H9 (cell line): ENCODE results near the gene SNCB. TPM values are rescaled to one million over a fixed set of nuclear protein-coding genes. Genes with fewer than 3 reads are reported as not detected.

Source experiments
- DNase-seq: peaks from one replicate; pipeline ENCODE4 v3.0.0-alpha.2; 2017
- H2AFZ ChIP-seq: one replicate; pipeline ENCODE4 v1.6.1; 2013; ENCODE audit warnings: mild to moderate bottlenecking, low read length, control low read depth, moderate library complexity
- H2AK5ac ChIP-seq: 2 replicates; pipeline ENCODE4 v1.6.1; 2013; ENCODE audit warnings: low read length, control low read depth, mixed read lengths; ENCODE audit not compliant: insufficient read length
- H2BK120ac ChIP-seq: one replicate; pipeline ENCODE4 v1.6.1; 2013; ENCODE audit warnings: low read depth, mild to moderate bottlenecking, low read length, control low read depth, inconsistent platforms; ENCODE audit not compliant: poor library complexity, severe bottlenecking
- H2BK12ac ChIP-seq: 2 replicates; pipeline ENCODE4 v1.6.1; 2013; ENCODE audit warnings: low read length, control low read depth, mixed read lengths, low read depth; ENCODE audit not compliant: insufficient read length
- H2BK15ac ChIP-seq: 2 replicates; pipeline ENCODE4 v1.6.1; 2013; ENCODE audit warnings: low read depth, low read length, control low read depth
- H2BK20ac ChIP-seq: one replicate; pipeline ENCODE4 v1.6.1; 2013; ENCODE audit warnings: low read depth, mild to moderate bottlenecking, low read length, control low read depth, inconsistent platforms; ENCODE audit not compliant: poor library complexity, severe bottlenecking
- H2BK5ac ChIP-seq: 2 replicates; pipeline ENCODE4 v1.6.1; 2013; ENCODE audit warnings: low read length, control low read depth, mixed read lengths; ENCODE audit not compliant: insufficient read length
- H3K14ac ChIP-seq: 2 replicates; pipeline ENCODE4 v1.6.1; 2013; ENCODE audit warnings: low read length, control low read depth; ENCODE audit not compliant: insufficient read depth
- H3K18ac ChIP-seq: 2 replicates; pipeline ENCODE4 v1.6.1; 2013; ENCODE audit warnings: low read depth, mild to moderate bottlenecking, mixed read lengths, low read length, control low read depth; ENCODE audit not compliant: insufficient read length
- H3K23ac ChIP-seq: 2 replicates; pipeline ENCODE4 v1.6.1; 2013; ENCODE audit warnings: low read length, control low read depth, mixed read lengths, low read depth; ENCODE audit not compliant: insufficient read length
- H3K23me2 ChIP-seq: 2 replicates; pipeline ENCODE4 v1.6.1; 2013; ENCODE audit warnings: low read depth, mild to moderate bottlenecking, mixed read lengths, low read length, control low read depth; ENCODE audit not compliant: insufficient read length, poor library complexity, severe bottlenecking
- H3K27ac ChIP-seq: 2 replicates; pipeline ENCODE4 v1.5.1; 2013; ENCODE audit warnings: low read length, control low read depth, mixed read lengths, low read depth; ENCODE audit not compliant: insufficient read length
- H3K27me3 ChIP-seq: 2 replicates; pipeline ENCODE4 v1.6.1; 2013; ENCODE audit warnings: low read length, control low read depth, inconsistent platforms; ENCODE audit not compliant: insufficient read depth
- H3K4ac ChIP-seq: 2 replicates; pipeline ENCODE4 v1.6.1; 2013; ENCODE audit warnings: low read depth, mild to moderate bottlenecking, control low read depth, inconsistent platforms, low read length, moderate library complexity
- H3K4me1 ChIP-seq: 2 replicates; pipeline ENCODE4 v1.6.1; 2013; ENCODE audit warnings: low read length, control low read depth, inconsistent platforms; ENCODE audit not compliant: insufficient read depth
- H3K4me2 ChIP-seq: 2 replicates; pipeline ENCODE4 v1.6.1; 2013; ENCODE audit warnings: low read length, control low read depth, mixed read lengths; ENCODE audit not compliant: insufficient read length, insufficient read depth
- H3K56ac ChIP-seq: 2 replicates; pipeline ENCODE4 v1.6.1; 2013; ENCODE audit warnings: low read depth, mild to moderate bottlenecking, mixed read lengths, low read length, control low read depth; ENCODE audit not compliant: insufficient read length
- H3K79me1 ChIP-seq: 2 replicates; pipeline ENCODE4 v1.6.1; 2013; ENCODE audit warnings: low read depth, mild to moderate bottlenecking, moderate library complexity, low read length, control low read depth, inconsistent platforms; ENCODE audit not compliant: insufficient read depth, poor library complexity, severe bottlenecking
- H3K79me2 ChIP-seq: 2 replicates; pipeline ENCODE4 v1.6.1; 2013; ENCODE audit warnings: low read length, control low read depth, inconsistent platforms; ENCODE audit not compliant: insufficient read depth
- H3K9ac ChIP-seq: 2 replicates; pipeline ENCODE4 v1.6.1; 2013; ENCODE audit warnings: low read length, control low read depth, mixed read lengths; ENCODE audit not compliant: insufficient read length; ENCODE audit errors: extremely low read depth
- H3K9me3 ChIP-seq: one replicate; pipeline ENCODE4 v1.6.1; 2013; ENCODE audit warnings: low read depth, low read length, inconsistent platforms; ENCODE audit not compliant: control insufficient read depth
- H3T11ph ChIP-seq: one replicate; pipeline ENCODE4 v1.6.1; 2013; ENCODE audit warnings: mild to moderate bottlenecking, low read length, control low read depth, inconsistent platforms
- H4K20me1 ChIP-seq: one replicate; pipeline ENCODE4 v1.6.1; 2013; ENCODE audit not compliant: control insufficient read depth, insufficient read length, insufficient read depth
- H4K5ac ChIP-seq: 2 replicates; pipeline ENCODE4 v1.6.1; 2013; ENCODE audit warnings: low read depth, mild to moderate bottlenecking, mixed read lengths, low read length, control low read depth; ENCODE audit not compliant: insufficient read length
- H4K8ac ChIP-seq: replicated peaks from 2 replicates; pipeline ENCODE4 v1.6.1; 2013; ENCODE audit warnings: low read length, control low read depth, mixed read lengths, low read depth; ENCODE audit not compliant: insufficient read length
- H4K91ac ChIP-seq: 2 replicates; pipeline ENCODE4 v1.6.1; 2013; ENCODE audit warnings: low read depth, mild to moderate bottlenecking, moderate library complexity, mixed read lengths, low read length, control low read depth; ENCODE audit not compliant: insufficient read length
- H3K27ac Mint-ChIP-seq, 3 experiments: 2 replicates in 2 of 3; 3 replicates in 1 of 3; pipeline ENCODE4 v1.8.0; 2020 to 2021; ENCODE audit warnings: mixed read lengths in 3 of 3, mild to moderate bottlenecking in 1 of 3, moderate library complexity in 1 of 3
- H3K27me3 Mint-ChIP-seq: 2 replicates; pipeline ENCODE4 v1.8.0; 2021; ENCODE audit warnings: low read depth, mild to moderate bottlenecking, moderate library complexity, mixed read lengths
- H3K36me3 Mint-ChIP-seq, 3 experiments: 2 replicates in 2 of 3; 3 replicates in 1 of 3; pipeline ENCODE4 v1.8.0; 2020 to 2021; ENCODE audit warnings: low read depth in 3 of 3, mixed read lengths in 3 of 3; ENCODE audit not compliant: insufficient read depth in 1 of 3
- H3K4me1 Mint-ChIP-seq, 2 experiments: 2 replicates each; pipeline ENCODE4 v1.8.0; 2020; ENCODE audit warnings: mixed read lengths in 2 of 2
- H3K4me3 Mint-ChIP-seq, 2 experiments: 2 replicates in 1 of 2; 3 replicates in 1 of 2; pipeline ENCODE4 v1.8.0; 2020 to 2021; ENCODE audit warnings: mild to moderate bottlenecking in 2 of 2, mixed read lengths in 2 of 2, moderate library complexity in 1 of 2
- H3K9me3 Mint-ChIP-seq, 2 experiments: 2 replicates in 1 of 2; 3 replicates in 1 of 2; pipeline ENCODE4 v1.8.0; 2020; ENCODE audit warnings: mild to moderate bottlenecking in 2 of 2, mixed read lengths in 2 of 2, moderate library complexity in 1 of 2
- CTCF ChIP-seq: fragments of 200-600 bp; sonication (generic); conservative IDR thresholded peaks from 3 replicates; pipeline ENCODE4 v1.8.0; 2021; ENCODE audit warnings: antibody characterized with exemption, mild to moderate bottlenecking
- WGBS: extraction: QIAGEN DNeasy Blood & Tissue Kit; methylation state at CpG from one replicate; pipeline ENCODE4 v1.1.7; 2013; ENCODE audit warnings: missing lambda C conversion rate, low lambda C conversion rate, mixed read lengths; ENCODE audit not compliant: insufficient read length; ENCODE audit errors: extremely low coverage; 5-methylcytosine and 5-hydroxymethylcytosine counted together
- total RNA-seq: library from RNA; stranded (reverse); gene quantifications from 2 replicates; pipeline ENCODE4 v1.2.1, GENCODE V29; 2021

Gene SNCB
- total RNA-seq, 1 experiment from 2014 or later, result 3.5 TPM

DNA sequence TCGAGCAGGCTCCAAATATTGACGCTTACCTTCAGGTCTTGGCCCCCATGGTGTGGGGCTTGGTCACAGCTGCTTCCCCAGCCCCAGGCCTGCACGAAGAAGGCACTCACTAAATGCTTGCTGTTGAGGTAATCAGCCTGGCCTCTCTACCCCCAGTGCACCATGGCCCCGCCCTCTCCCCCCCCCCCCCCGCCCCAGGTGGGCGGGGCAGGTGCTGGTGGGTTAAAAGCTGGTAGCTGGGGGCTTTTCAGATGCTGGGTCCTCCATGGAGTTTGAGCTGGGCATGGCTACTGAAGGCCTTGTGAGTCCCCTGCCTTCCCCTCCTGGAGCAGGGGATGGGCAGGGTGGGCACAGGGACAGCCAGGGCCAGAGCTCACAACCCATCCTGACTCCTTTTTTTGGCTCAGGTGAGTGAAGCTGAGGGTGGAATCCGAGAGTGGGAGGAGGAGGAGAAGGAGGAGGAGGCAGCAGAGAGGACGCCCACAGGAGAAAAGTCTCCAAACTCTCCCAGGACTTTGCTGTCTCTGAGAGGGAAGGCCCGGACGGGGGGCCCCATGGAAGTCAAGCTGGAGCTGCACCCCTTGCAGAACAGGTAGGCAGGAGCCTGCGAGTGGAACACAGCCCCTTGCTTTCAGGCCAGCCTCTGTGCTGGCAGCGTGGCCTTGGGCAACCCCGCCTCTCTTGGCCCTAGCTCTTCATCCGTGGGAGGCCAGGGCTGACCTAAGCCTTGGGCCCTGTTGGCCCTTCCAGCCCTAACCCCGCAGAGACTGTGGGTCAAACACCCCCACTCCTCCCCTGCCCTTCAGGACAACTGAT is 12.5 kb upstream of the SNCB start:
- TF ChIP-seq CTCF, result no peak
- H3K27ac ChIP-seq, result no peak overlapping the region
- H4K20me1 ChIP-seq, result no peaks in the 10 kb centered on the region
- no peak overlapping the region for H3K27ac Mint-ChIP-seq
- peaks cover 0 to 2% (median 0%) of the 10 kb centered on the region in 3 experiments; a peak in 1 of 7 replicates for H3K36me3 Mint-ChIP-seq
- no peak overlapping the region for H2AFZ ChIP-seq
- H3K9me3 ChIP-seq, result no peaks in the 10 kb centered on the region
- H3K23me2 ChIP-seq, result peaks cover 5% of the 10 kb centered on the region
- H4K8ac ChIP-seq, result no peak overlapping the region
- peak; percentile 59 for DNase-seq
- no peak overlapping the region for H2BK20ac ChIP-seq
- peaks cover 11% of the 10 kb centered on the region for H3K27me3 Mint-ChIP-seq
- H2BK5ac ChIP-seq, result no peak overlapping the region
- peaks cover 41 to 61% of the 10 kb centered on the region in 2 experiments for H3K4me1 Mint-ChIP-seq
- H2BK15ac ChIP-seq, result no peak overlapping the region
- no peak overlapping the region for H3K4me2 ChIP-seq
- H3K4me1 ChIP-seq, result no peaks in the 10 kb centered on the region; the same call in 1 of the 2 replicates
- H3K4me3 Mint-ChIP-seq, result peak overlapping the region in 1 of 2 experiments; percentile 53; a peak in 2 of 5 replicates
- H3K14ac ChIP-seq, result no peak overlapping the region
- no peak overlapping the region for H2BK12ac ChIP-seq
- no peak overlapping the region for H4K91ac ChIP-seq
- no peak overlapping the region for H2AK5ac ChIP-seq
- peaks cover 0 to 3% of the 10 kb centered on the region in 2 experiments; a peak in 2 of 5 replicates for H3K9me3 Mint-ChIP-seq
- H3K9ac ChIP-seq, result no peak overlapping the region
- H3K56ac ChIP-seq, result no peak overlapping the region
- H3K79me1 ChIP-seq, result no peaks in the 10 kb centered on the region
- no peak overlapping the region for H3K4ac ChIP-seq
- H4K5ac ChIP-seq, result no peak overlapping the region
- WGBS, result no CpG with 5 or more reads among the region's 15 CpGs
- no peak overlapping the region for H3T11ph ChIP-seq
- no peaks in the 10 kb centered on the region for H3K79me2 ChIP-seq
- H3K18ac ChIP-seq, result no peak overlapping the region
- H3K23ac ChIP-seq, result no peak overlapping the region
- H3K27me3 ChIP-seq, result no peaks in the 10 kb centered on the region
- no peak overlapping the region for H2BK120ac ChIP-seq
